Measurements from ENCODE around the gene RSAD2.

DNA sequence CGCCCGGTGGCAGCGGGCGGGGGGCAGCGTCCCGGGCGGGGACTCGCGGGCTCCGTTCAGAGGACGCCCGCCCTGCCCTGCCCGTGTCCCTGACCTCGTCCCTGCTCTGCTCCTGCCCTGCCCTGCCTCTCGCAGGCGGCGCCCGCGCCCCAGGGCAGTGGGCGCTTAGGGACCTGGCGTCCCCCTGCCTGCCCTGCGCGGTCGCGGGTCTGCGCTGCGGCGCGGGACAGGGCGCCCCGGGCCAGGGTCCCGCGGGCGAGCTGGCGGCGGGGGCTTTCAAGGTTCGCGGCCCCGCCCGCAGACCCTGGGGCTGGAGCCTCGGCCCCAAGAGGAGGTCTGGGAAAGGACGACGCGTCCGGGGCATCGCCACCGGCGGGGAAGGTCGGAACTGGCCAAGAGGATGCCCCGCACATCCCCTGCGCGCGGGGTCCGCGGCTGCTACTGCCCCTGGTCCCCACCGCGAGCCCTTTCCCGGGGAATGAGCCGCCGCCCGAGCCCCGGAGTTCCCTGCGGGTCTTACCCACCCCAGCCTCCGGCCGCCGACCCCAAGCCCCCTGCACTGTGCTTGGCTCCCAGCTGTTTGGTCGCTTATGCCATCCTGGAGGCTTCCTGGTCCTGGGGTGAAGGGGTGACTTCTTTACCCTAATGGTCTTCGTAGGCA lies 40.3 kb downstream of the RSAD2 start:
- TF ChIP-seq, protein P1, sequence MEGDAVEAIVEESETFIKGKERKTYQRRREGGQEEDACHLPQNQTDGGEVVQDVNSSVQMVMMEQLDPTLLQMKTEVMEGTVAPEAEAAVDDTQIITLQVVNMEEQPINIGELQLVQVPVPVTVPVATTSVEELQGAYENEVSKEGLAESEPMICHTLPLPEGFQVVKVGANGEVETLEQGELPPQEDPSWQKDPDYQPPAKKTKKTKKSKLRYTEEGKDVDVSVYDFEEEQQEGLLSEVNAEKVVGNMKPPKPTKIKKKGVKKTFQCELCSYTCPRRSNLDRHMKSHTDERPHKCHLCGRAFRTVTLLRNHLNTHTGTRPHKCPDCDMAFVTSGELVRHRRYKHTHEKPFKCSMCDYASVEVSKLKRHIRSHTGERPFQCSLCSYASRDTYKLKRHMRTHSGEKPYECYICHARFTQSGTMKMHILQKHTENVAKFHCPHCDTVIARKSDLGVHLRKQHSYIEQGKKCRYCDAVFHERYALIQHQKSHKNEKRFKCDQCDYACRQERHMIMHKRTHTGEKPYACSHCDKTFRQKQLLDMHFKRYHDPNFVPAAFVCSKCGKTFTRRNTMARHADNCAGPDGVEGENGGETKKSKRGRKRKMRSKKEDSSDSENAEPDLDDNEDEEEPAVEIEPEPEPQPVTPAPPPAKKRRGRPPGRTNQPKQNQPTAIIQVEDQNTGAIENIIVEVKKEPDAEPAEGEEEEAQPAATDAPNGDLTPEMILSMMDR (IDR thresholded peaks at IDR 0.05; ENCODE audit: insufficient read depth, low read length, poor library complexity, severe bottlenecking) = no peak
- no peak for TF ChIP-seq EZH2phosphoT487 (conservative IDR thresholded peaks at IDR 0.05; ENCODE audit: low read length)
